ENCODE results near the gene CNPY4. TPM values are rescaled to one million over a fixed set of nuclear protein-coding genes. Genes with fewer than 3 reads are reported as not detected.

CNPY4 gene
- total RNA-seq, 2 experiments from 2014 or later, result 20.9 to 26.7 TPM

- Histone ChIP-seq H4K20me1 (ENCODE audit: insufficient read depth, low read length) (no peaks in the 10 kb centered on the region), H3K4me3 (ENCODE audit: low read depth, low read length, poor library complexity, severe bottlenecking) (peak within 1 kb of the TSS; percentile 84), H2AFZ (ENCODE audit: low read length) (peak within 1 kb of the TSS; percentile 62), H3K36me3 (ENCODE audit: insufficient read depth, low read length) (peaks cover 24% of the 10 kb centered on the region), H3K4me2 (ENCODE audit: low read length) (peak within 1 kb of the TSS; percentile 88), H3K4me1 (ENCODE audit: insufficient read depth, low read length, poor library complexity, severe bottlenecking) (peaks cover 39% of the 10 kb centered on the region), H3K9me2 (ENCODE audit: insufficient read depth, low read length) (no peaks in the 10 kb centered on the region), H3K9me3 (ENCODE audit: low read length) (no peaks in the 10 kb centered on the region), H3K27ac (ENCODE audit: low read depth, low read length, poor library complexity, severe bottlenecking) (peak within 1 kb of the TSS; percentile 66), H3K79me2 (ENCODE audit: insufficient read depth, low read depth, low read length) (peaks cover 41% of the 10 kb centered on the region)
- ChIA-PET POLR2A (interaction anchor here (0.5 to 3.4 kb wide), 16 partner anchors 8 to 73 kb away, joined by 3 to 34 read pairs (median 6); partner anchors contain the start of genes GPC2, MBLAC1, STAG3 and TRAPPC14), CTCF (ENCODE audit: unreplicated experiment) (interaction anchor here (0.5 to 1.0 kb wide), 5 partner anchors 11 to 159 kb away, joined by 3 read pairs; partner anchors contain the start of gene SPDYE3)
- peak; percentile 100 for DNase-seq (ENCODE audit: low spot score)
- TF ChIP-seq EZH2phosphoT487 (IDR thresholded peaks at IDR 0.05; ENCODE audit: borderline replicate concordance, low read depth, low read length) (no peak), CTCF (conservative IDR thresholded peaks at IDR 0.05; ENCODE audit: low read length) (no peak)
- BruUV-seq (replicated peaks), result no TSS peak
- intact Hi-C loops (cut with micrococcal nuclease; ENCODE audit: unreplicated experiment), result loop anchor here (1.0 to 5.0 kb wide), 2 partner anchors 10 to 74 kb away; partner anchors contain the start of gene TRAPPC14
These were observed 29.3 kb downstream of the CNPY4 start, which contains the start of gene LAMTOR4 for GRCh38 chr7:100148559-100149328. LAMTOR4 (plus strand) TSS chr7:100148918; CDS start chr7:100148973, 55 bp downstream.

- Histone ChIP-seq H4K20me1 (ENCODE audit: insufficient read depth, low read length) (peaks cover 7% of the 10 kb centered on the region; the same call in 1 of the 2 replicates), H3K4me1 (ENCODE audit: insufficient read depth, low read length, poor library complexity, severe bottlenecking) (peaks cover 60% of the 10 kb centered on the region), H3K4me3 (ENCODE audit: low read depth, low read length, poor library complexity, severe bottlenecking) (peak overlapping the region; percentile 43), H3K4me2 (ENCODE audit: low read length) (peak overlapping the region; percentile 69), H2AFZ (ENCODE audit: low read length) (no peak overlapping the region), H3K79me2 (ENCODE audit: insufficient read depth, low read depth, low read length) (peaks cover 42% of the 10 kb centered on the region), H3K9me3 (ENCODE audit: low read length) (no peaks in the 10 kb centered on the region), H3K36me3 (ENCODE audit: insufficient read depth, low read length) (peaks cover 61% of the 10 kb centered on the region), H3K27ac (ENCODE audit: low read depth, low read length, poor library complexity, severe bottlenecking) (peak overlapping the region; percentile 61), H3K9me2 (ENCODE audit: insufficient read depth, low read length) (no peaks in the 10 kb centered on the region)
- POLR2A ChIA-PET, result no interaction called here
- CTCF ChIA-PET (ENCODE audit: unreplicated experiment), result no interaction called here
- intact Hi-C loops (cut with micrococcal nuclease; ENCODE audit: unreplicated experiment), result no loop called here
- TF ChIP-seq EZH2phosphoT487 (IDR thresholded peaks at IDR 0.05; ENCODE audit: borderline replicate concordance, low read depth, low read length) (no peak), CTCF (conservative IDR thresholded peaks at IDR 0.05; ENCODE audit: low read length) (peak; percentile 35; the same call in 1 of the 2 replicates)
- peak; percentile 51 for DNase-seq (ENCODE audit: low spot score)
- BruUV-seq (replicated peaks), result no TSS peak
These were observed 33.0 kb downstream of the CNPY4 start for GRCh38 chr7:100152404-100152803.

All from OCI-LY7 (cell line).